Ramos (cell line): ENCODE measurements around the gene FBXO11.

Experiments
- in situ Hi-C: fragments of 300-500 bp; cut with MboI; formaldehyde crosslinking; loops from one replicate; pipeline ENCODE4 v1.14.3; 2022; ENCODE audit warnings: low sequenced_read_pairs; ENCODE audit not compliant: unreplicated experiment

The FBXO11 gene

GRCh38 chr2:47747878-47748277 lies 158.4 kb downstream of the FBXO11 start:
- in situ Hi-C loops = no loop called here

DNA sequence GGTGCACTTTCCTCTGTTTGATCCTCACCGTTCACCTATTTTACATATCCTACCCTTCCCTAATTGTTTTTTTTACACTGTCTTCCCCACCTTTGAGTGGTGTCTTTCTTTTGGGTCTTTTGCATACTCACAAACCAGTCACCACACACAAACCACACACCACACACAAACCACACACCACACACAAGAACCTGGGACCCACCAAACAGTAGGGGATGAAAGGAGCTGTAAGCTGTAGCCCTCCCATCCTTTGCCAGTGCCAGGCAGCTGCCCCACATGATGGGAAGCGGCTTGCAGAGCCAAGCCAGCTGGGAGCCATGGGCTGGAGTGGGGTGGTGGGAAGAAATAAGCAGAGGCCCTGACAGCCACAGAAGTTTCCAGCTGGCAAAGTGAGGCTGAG lies 162.2 kb downstream of the FBXO11 start:
- in situ Hi-C loops = no loop called here

GRCh38 chr2:47741637-47742036 lies 164.7 kb downstream of the FBXO11 start:
- in situ Hi-C loops = no loop called here

GRCh38 chr2:47741101-47741500 lies 165.2 kb downstream of the FBXO11 start:
- in situ Hi-C loops = no loop called here
